Measurements from ENCODE around the gene SLC25A14. TPM values are rescaled to one million over a fixed set of nuclear protein-coding genes. Genes with fewer than 3 reads are reported as not detected.
A peak's percentile ranks its signal among the peaks of the same experiment; 100 is the strongest.
"Not testable (repeated sequence)": the region's sequence is repeated elsewhere in the genome, so short reads cannot be mapped to it uniquely, and the experiment has no call there.

SLC25A14 gene
- total RNA-seq, 2 experiments from 2014 or later = 7.4 to 9.0 TPM

GRCh38 chrX:130330146-130330545 lies 9.6 kb upstream of the SLC25A14 start:
- H3K4me1 Mint-ChIP-seq (ENCODE audit: low read depth) = no peaks in the 10 kb centered on the region
- peaks cover 8% of the 10 kb centered on the region for H3K27me3 Mint-ChIP-seq (ENCODE audit: low read depth)
- no peaks in the 10 kb centered on the region for H3K9me3 Mint-ChIP-seq
- CTCF ChIA-PET = interaction anchor here (0.7 to 1.3 kb wide), 4 partner anchors 10 to 586 kb away, joined by 3 to 4 read pairs (median 4); no protein-coding TSS in a partner anchor
- intact Hi-C loops (cut with micrococcal nuclease) = loop anchor here (1.0 to 10.0 kb wide), 3 partner anchors 209 to 587 kb away; no protein-coding TSS in a partner anchor
- no peak overlapping the region for H3K4me3 Mint-ChIP-seq
- DNase-seq = no peak
- H3K36me3 Mint-ChIP-seq (ENCODE audit: low read depth) = no peaks in the 10 kb centered on the region
- no peak overlapping the region for H3K27ac Mint-ChIP-seq

GRCh38 chrX:130330706-130331105 lies 9.0 kb upstream of the SLC25A14 start:
- no peaks in the 10 kb centered on the region for H3K36me3 Mint-ChIP-seq (ENCODE audit: low read depth)
- no peaks in the 10 kb centered on the region for H3K4me1 Mint-ChIP-seq (ENCODE audit: low read depth)
- H3K27me3 Mint-ChIP-seq (ENCODE audit: low read depth) = peaks cover 8% of the 10 kb centered on the region
- DNase-seq = peak; percentile 65
- intact Hi-C loops (cut with micrococcal nuclease) = loop anchor here (1.0 to 10.0 kb wide), 3 partner anchors 209 to 587 kb away; no protein-coding TSS in a partner anchor
- H3K27ac Mint-ChIP-seq = no peak overlapping the region
- no peak overlapping the region for H3K4me3 Mint-ChIP-seq
- CTCF ChIA-PET = interaction anchor here (0.7 to 1.2 kb wide), 3 partner anchors 10 to 585 kb away, joined by 3 to 4 read pairs (median 3); no protein-coding TSS in a partner anchor
- no peaks in the 10 kb centered on the region for H3K9me3 Mint-ChIP-seq

- intact Hi-C loops (cut with micrococcal nuclease) = loop anchor here (5.0 to 10.0 kb wide), 3 partner anchors 169 to 1476 kb away; partner anchors contain the start of gene AIFM1
- no peak for DNase-seq
- CTCF ChIA-PET = no interaction called here
Observed at GRCh38 chrX:130336531-130336930, 3.2 kb upstream of the SLC25A14 start.

GRCh38 chrX:130338869-130339268 lies 850 bp upstream of the SLC25A14 start:
- not testable (repeated sequence) for DNase-seq; H3K27me3 Mint-ChIP-seq (ENCODE audit: low read depth); H3K36me3 Mint-ChIP-seq (ENCODE audit: low read depth); H3K9me3 Mint-ChIP-seq
- Mint-ChIP-seq H3K4me1 (ENCODE audit: low read depth) (peaks cover 13% of the 10 kb centered on the region), H3K27ac (peak overlapping the region; percentile 89), H3K4me3 (peak overlapping the region; percentile 86)
- CTCF ChIA-PET = interaction anchor here (0.7 kb wide), 1 partner anchor 10 kb away, joined by 4 read pairs; no protein-coding TSS in a partner anchor
- intact Hi-C loops (cut with micrococcal nuclease) = loop anchor here (1.0 to 10.0 kb wide), 8 partner anchors 62 to 1473 kb away; partner anchors contain the start of genes AIFM1, BCORL1, ELF4 and ENOX2

More at GRCh38 chrX:130336531-130336930, 3.2 kb upstream of the SLC25A14 start:
- no peaks in the 10 kb centered on the region for H3K27me3 Mint-ChIP-seq (ENCODE audit: low read depth)
- no peak overlapping the region for H3K27ac Mint-ChIP-seq
- H3K4me1 Mint-ChIP-seq (ENCODE audit: low read depth) = peaks cover 13% of the 10 kb centered on the region
- no peaks in the 10 kb centered on the region for H3K36me3 Mint-ChIP-seq (ENCODE audit: low read depth)
- H3K9me3 Mint-ChIP-seq = no peaks in the 10 kb centered on the region
- H3K4me3 Mint-ChIP-seq = no peak overlapping the region

GRCh38 chrX:130340271-130340670 lies 552 bp downstream of the SLC25A14 start:
- CTCF ChIA-PET = interaction anchor here (0.8 kb wide), 1 partner anchor 10 kb away, joined by 3 read pairs; no protein-coding TSS in a partner anchor
- intact Hi-C loops (cut with micrococcal nuclease) = no loop called here
- no peak for DNase-seq
- Mint-ChIP-seq H3K27me3 (ENCODE audit: low read depth) (no peaks in the 10 kb centered on the region), H3K4me1 (ENCODE audit: low read depth) (peaks cover 13% of the 10 kb centered on the region), H3K27ac (peak overlapping the region; percentile 59), H3K4me3 (peak overlapping the region; percentile 86), H3K36me3 (ENCODE audit: low read depth) (no peaks in the 10 kb centered on the region), H3K9me3 (no peaks in the 10 kb centered on the region)

- no peaks in the 10 kb centered on the region for H3K36me3 Mint-ChIP-seq (ENCODE audit: low read depth)
- no peak for DNase-seq
- peaks cover 13% of the 10 kb centered on the region for H3K4me1 Mint-ChIP-seq (ENCODE audit: low read depth)
- H3K9me3 Mint-ChIP-seq = no peaks in the 10 kb centered on the region
- H3K27ac Mint-ChIP-seq = no peak overlapping the region
- H3K4me3 Mint-ChIP-seq = no peak overlapping the region
- CTCF ChIA-PET = interaction anchor here (0.6 kb wide), 1 partner anchor 1471 kb away, joined by 4 read pairs; no protein-coding TSS in a partner anchor
- no peaks in the 10 kb centered on the region for H3K27me3 Mint-ChIP-seq (ENCODE audit: low read depth)
- intact Hi-C loops (cut with micrococcal nuclease) = no loop called here
Observed at GRCh38 chrX:130343411-130343810, 3.7 kb downstream of the SLC25A14 start.

- CTCF ChIA-PET = no interaction called here
- Mint-ChIP-seq H3K9me3 (no peaks in the 10 kb centered on the region), H3K36me3 (ENCODE audit: low read depth) (peaks cover 4% of the 10 kb centered on the region), H3K27ac (no peak overlapping the region), H3K4me1 (ENCODE audit: low read depth) (no peaks in the 10 kb centered on the region), H3K27me3 (ENCODE audit: low read depth) (no peaks in the 10 kb centered on the region), H3K4me3 (no peak overlapping the region)
- DNase-seq = no peak
- intact Hi-C loops (cut with micrococcal nuclease) = no loop called here
Observed at GRCh38 chrX:130347321-130347720, 7.6 kb downstream of the SLC25A14 start.

- no peaks in the 10 kb centered on the region for H3K9me3 Mint-ChIP-seq
- H3K27me3 Mint-ChIP-seq (ENCODE audit: low read depth) = no peaks in the 10 kb centered on the region
- H3K27ac Mint-ChIP-seq = no peak overlapping the region
- CTCF ChIA-PET = no interaction called here
- no peak overlapping the region for H3K4me3 Mint-ChIP-seq
- intact Hi-C loops (cut with micrococcal nuclease) = no loop called here
- peaks cover 4% of the 10 kb centered on the region for H3K36me3 Mint-ChIP-seq (ENCODE audit: low read depth)
- no peaks in the 10 kb centered on the region for H3K4me1 Mint-ChIP-seq (ENCODE audit: low read depth)
- DNase-seq = no peak
Observed at GRCh38 chrX:130351567-130351966, 11.8 kb downstream of the SLC25A14 start.

GRCh38 chrX:130352050-130352449 lies 12.3 kb downstream of the SLC25A14 start:
- DNase-seq; intact Hi-C loops (cut with micrococcal nuclease); H3K36me3 Mint-ChIP-seq (ENCODE audit: low read depth); H3K27me3 Mint-ChIP-seq (ENCODE audit: low read depth); CTCF ChIA-PET; H3K9me3 Mint-ChIP-seq; H3K4me3 Mint-ChIP-seq; H3K27ac Mint-ChIP-seq; H3K4me1 Mint-ChIP-seq (ENCODE audit: low read depth): not testable (repeated sequence)

- Mint-ChIP-seq H3K27ac (no peak overlapping the region), H3K9me3 (no peaks in the 10 kb centered on the region), H3K4me1 (ENCODE audit: low read depth) (no peaks in the 10 kb centered on the region), H3K4me3 (no peak overlapping the region), H3K27me3 (ENCODE audit: low read depth) (no peaks in the 10 kb centered on the region), H3K36me3 (ENCODE audit: low read depth) (no peaks in the 10 kb centered on the region)
- CTCF ChIA-PET = no interaction called here
- no peak for DNase-seq
- intact Hi-C loops (cut with micrococcal nuclease) = no loop called here
Observed at GRCh38 chrX:130376077-130376476, 36.4 kb downstream of the SLC25A14 start.

GRCh38 chrX:130378024-130378669 lies 38.4 kb downstream of the SLC25A14 start:
- H3K4me3 Mint-ChIP-seq = no peak overlapping the region
- intact Hi-C loops (cut with micrococcal nuclease) = no loop called here
- H3K4me1 Mint-ChIP-seq (ENCODE audit: low read depth) = no peaks in the 10 kb centered on the region
- CTCF ChIA-PET = interaction anchor here (0.6 kb wide), 1 partner anchor 49 kb away, joined by 3 read pairs; no protein-coding TSS in a partner anchor
- no peak overlapping the region for H3K27ac Mint-ChIP-seq
- no peaks in the 10 kb centered on the region for H3K36me3 Mint-ChIP-seq (ENCODE audit: low read depth)
- H3K9me3 Mint-ChIP-seq = no peaks in the 10 kb centered on the region
- DNase-seq = no peak
- no peaks in the 10 kb centered on the region for H3K27me3 Mint-ChIP-seq (ENCODE audit: low read depth)

- intact Hi-C loops (cut with micrococcal nuclease) = no loop called here
- CTCF ChIA-PET = no interaction called here
- H3K27ac Mint-ChIP-seq = no peak within 1 kb of the TSS
- no peak for DNase-seq
- H3K4me1 Mint-ChIP-seq (ENCODE audit: low read depth) = no peaks in the 10 kb centered on the region
- no peaks in the 10 kb centered on the region for H3K9me3 Mint-ChIP-seq
- no peak within 1 kb of the TSS for H3K4me3 Mint-ChIP-seq
- H3K36me3 Mint-ChIP-seq (ENCODE audit: low read depth) = no peaks in the 10 kb centered on the region
- no peaks in the 10 kb centered on the region for H3K27me3 Mint-ChIP-seq (ENCODE audit: low read depth)
Observed at GRCh38 chrX:130385520-130385919, 45.8 kb downstream of the SLC25A14 start, which contains the start of gene GPR119. GPR119 (minus strand) TSS chrX:130385674; CDS start chrX:130385447, 227 bp downstream.

- no peaks in the 10 kb centered on the region for H3K36me3 Mint-ChIP-seq (ENCODE audit: low read depth)
- CTCF ChIA-PET = no interaction called here
Observed at GRCh38 chrX:130386408-130386808, 46.7 kb downstream of the SLC25A14 start.

More at GRCh38 chrX:130386408-130386808, 46.7 kb downstream of the SLC25A14 start:
- no peaks in the 10 kb centered on the region for H3K27me3 Mint-ChIP-seq (ENCODE audit: low read depth)
- no peak for DNase-seq
- no peak overlapping the region for H3K4me3 Mint-ChIP-seq
- no peaks in the 10 kb centered on the region for H3K9me3 Mint-ChIP-seq
- H3K27ac Mint-ChIP-seq = no peak overlapping the region
- intact Hi-C loops (cut with micrococcal nuclease) = no loop called here
- H3K4me1 Mint-ChIP-seq (ENCODE audit: low read depth) = no peaks in the 10 kb centered on the region

Data from activated naive CD4-positive, alpha-beta T cell treated with anti-CD3 and anti-CD28 coated beads for 36 hours (primary cell).